Measurements from ENCODE around the gene MTG2.

MTG2 gene

DNA sequence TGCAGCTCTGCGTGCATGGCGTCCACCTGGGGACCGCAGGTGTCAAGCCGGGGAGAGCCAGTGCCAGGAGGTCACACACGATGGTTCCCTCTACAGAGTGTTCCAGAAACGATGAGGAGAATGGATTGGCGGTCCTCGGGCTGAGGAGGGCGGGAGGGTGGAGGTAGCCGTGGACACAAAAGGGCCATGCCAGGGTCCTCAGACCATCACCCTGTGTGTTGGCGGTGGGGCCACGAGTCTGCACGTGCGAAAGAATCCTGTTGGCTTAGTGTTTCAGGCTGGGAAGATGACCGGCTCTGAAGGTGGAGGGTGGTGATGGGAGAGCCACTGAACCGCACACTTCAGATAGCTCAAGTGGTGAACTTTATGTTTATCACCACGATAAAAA is 23.6 kb downstream of the MTG2 start:
- DNase-seq: no peak

- DNase-seq: no peak
Observed at GRCh38 chr20:62208061-62208794, 25.4 kb downstream of the MTG2 start.

DNA sequence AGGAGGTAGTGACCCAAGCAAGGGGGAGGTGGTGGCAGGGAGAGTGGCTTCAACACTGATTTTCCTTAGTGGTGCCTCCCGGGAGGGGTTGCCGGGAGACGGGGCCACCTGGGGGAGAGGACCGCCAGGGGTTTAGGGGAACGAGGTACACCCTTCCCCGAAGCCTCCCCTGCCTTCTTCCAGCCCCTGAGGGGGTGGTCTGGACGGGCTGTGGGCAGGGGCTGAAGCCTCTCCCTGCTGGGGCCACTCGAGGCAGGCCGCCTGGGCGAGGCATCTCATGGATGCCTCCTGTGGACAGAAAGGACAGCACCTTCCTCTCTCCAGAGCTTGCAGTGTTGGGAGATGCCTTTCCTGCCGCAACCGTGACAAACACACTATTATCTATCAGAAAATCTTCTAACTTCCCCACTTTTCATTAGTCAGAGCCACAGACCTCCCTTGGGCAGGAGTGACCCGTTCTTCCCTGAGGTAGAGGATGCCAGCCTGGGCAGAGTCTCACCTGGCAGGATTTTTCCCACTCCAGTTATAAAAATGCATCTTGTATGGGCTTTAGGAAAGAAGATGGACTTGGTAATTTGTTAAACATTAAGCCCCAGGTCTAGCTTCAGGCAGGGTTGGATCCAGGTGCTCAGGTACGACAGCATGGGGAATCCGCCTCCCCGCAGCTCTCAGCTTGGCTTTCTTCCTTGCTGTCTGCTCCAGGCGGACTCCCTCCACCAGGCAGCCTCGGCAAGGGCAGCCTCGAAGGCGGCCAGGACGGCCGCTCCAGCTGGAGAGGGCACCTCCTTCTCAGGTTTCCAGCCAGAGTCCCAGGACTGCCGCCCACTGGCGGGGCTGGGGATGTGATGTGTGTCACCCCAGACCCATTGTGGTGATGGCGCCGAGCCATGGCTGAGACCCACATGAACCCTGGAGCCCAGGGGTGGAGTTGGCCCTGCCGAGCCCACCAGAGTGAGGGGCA is 26.2 kb downstream of the MTG2 start:
- DNase-seq: no peak

DNA sequence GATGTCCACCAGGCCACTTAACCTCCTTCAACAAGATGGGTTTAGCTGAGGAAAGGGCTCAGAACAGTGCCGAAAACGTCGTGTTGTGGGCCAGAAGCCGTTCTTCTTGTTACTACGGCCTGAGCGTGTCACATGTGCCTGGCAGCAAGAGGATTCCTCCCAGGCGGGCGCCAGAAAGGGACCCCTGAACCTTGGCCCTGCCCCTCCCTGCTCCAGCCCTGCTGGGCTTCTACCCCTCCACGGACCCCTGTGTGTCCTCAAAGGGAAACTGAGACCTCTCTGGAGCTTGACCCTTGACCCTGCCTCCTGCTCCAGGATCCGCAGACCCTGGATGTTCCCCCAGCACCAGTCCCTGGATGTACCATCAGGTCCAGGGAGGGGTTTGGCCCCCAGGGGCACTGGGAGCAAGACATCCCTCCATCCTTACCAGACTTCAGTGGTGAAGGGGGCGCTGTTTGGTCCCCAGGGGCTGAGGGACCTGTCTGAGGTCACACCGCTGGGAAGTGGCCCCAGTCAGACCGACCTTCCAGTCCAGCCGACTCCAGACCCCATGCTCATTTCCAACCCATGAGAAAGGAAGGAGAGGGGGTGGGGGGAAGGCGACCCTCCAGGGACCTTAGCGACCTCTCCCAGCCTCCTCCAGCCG is 27.1 kb downstream of the MTG2 start:
- no peak for DNase-seq

DNA sequence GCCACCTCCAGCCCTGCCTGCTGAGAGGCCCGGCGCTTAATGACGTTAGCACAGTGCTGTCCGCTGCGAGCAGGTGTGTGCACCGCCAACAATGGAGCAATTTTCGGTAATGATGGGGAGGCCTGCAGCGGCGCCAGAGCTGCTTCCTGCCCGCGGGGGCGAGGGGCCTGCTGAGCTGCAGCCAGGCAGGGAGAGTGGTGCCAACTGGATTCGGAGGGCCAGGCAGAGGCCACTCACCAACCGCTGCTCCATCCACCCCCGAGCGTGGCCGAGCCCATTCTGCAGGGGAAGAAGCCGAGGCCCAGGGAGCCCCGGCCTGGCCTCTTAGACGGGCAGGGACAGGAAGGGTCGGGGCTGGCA is 27.6 kb downstream of the MTG2 start:
- DNase-seq: no peak

GRCh38 chr20:62211216-62211615 is 28.4 kb downstream of the MTG2 start:
- DNase-seq: no peak

DNA sequence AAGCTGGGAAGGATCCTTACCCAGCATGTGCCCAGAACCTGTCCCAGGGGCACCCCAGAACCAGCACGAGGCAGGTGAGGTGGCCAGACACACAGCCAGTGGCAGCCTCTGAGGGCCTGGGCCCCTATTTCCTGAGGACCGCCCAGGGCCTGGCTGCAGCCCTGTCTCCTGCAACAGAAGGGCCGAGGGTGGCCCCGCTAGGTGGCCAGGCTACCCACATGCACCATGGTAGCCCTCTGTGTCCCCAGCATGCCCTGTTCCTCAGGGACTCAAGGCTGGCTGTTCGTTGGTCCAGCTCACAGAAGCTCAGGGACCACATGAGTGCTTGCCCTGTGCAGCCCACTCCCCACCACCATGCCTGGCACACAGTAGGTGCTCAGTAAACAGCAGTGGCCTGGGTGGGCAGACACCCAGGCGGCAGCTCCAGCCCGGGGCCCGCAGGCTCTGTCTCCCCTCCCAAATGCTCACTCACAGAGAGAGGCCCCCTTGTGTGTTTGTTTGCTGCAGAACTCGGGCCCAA is 29.0 kb downstream of the MTG2 start:
- DNase-seq: no peak

GRCh38 chr20:62212299-62212698 is 29.5 kb downstream of the MTG2 start:
- DNase-seq: no peak

- no peak for DNase-seq
Observed at GRCh38 chr20:62214067-62214466, 31.2 kb downstream of the MTG2 start.

DNA sequence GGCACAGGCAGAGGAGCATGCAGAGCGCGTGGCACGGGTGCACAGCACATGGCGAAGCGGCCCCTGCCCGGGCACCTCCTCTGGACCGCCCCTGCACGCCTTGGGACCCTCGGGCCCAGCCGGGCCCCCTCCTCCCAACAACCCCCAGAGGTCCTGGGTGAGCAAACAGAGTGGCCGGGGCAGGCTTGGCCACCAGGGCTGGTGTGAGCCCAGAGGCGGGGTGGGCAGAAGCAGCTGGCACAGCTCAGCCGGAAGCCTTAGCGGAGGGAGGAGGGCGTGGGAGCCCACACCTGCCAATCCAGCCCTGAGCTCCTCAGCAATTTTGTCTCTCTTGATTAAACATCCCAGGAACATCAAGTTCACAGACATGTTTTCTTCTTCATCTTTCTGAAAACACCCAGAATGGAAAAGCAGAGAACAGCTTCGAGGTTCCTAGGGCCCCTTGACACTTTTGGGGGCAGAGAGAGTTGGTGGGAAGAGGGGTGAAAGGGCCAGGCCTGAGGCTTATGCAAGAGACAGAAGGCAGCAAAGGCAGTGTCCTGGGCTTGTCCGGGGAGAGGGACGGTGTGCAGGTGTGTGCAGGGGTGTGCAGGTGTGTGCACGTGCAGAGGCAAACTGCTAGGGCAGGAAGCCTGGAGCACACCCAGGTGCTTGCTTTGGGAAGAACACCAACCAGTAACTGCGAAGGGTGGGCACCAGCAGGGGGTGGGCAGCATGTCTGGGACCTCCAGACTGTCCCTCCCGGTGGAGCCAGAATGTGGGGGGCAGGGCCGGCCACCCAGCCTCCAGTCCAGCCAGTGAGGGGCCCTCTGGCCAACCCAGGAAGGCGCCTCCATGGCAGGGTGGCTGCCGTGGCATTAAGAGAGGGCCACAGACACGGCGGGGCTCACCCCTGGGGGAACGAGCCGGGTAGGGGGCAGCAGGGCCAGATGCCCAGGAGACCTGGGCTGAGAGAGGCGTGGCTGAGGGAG is 32.5 kb downstream of the MTG2 start:
- DNase-seq: no peak

DNA sequence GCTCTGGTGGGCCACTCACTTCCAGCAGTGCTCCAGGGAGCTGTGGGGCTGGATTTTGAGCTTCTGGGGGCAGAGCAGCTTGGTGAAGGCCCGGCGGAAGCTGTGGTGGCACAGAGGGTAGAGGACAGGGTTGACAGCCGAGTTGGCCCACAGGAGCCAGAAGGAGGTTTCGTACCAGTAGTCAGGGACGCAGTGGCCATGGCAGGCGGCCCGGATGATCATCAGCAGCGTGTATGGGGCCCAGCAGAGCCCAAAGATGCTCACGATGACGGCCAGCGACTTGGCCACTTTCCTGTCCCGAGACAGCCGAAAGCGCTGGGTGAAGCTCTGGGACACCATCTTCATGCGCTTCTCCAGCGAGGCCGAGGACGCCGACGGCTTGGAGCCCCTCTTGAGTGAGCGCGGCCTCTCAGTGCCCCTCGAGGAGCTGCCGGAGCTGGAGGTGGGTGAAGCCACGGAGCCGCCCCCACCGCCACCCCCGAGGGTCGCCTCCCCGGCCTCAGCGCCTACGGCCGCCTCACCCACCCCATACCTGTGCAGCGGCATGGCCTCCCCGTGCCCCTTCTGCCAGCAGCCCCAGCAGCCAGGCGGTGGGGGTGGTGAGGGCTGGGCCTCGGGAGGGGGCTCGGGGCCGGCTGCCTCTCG is 33.3 kb downstream of the MTG2 start:
- no peak for DNase-seq

GRCh38 chr20:62216636-62217566 is 34.1 kb downstream of the MTG2 start:
- no peak for DNase-seq

- no peak for DNase-seq
Observed at GRCh38 chr20:62217913-62218773, 35.3 kb downstream of the MTG2 start.

GRCh38 chr20:62219101-62219991 is 36.5 kb downstream of the MTG2 start:
- no peak for DNase-seq

DNA sequence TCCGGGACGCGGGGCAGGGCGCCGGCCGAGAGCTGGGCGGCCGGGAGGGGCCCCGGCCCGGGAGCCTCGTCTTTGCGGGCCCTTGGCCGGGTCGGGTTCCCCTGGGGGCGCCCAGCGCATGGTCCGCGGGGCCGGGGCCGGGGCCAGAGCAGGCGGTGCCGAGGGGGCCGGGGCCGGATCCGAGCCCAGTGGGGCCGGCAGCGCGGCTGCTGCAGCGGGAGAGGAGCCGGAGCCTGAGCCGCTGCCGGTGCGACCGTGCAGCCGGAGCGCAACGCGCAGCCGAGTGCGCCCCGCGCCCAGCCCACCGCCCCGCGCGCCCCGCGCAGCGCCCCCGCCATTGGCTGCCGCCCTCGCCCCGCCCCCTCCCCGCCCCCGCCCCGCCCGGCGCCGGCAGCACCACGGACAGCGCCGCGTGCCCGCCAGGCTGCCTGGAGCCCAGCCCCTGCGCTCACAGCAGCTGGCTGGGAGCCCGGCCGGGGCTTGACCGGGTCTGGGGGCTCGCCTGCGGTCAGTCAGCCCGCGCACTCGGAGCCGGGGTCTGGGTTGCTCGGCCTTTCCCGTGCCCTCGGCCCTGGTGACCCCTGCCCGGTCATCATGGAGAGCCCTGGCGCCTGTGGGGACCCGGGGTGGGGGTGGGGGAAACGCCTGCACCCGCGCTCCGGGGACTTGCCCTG is 37.3 kb downstream of the MTG2 start, which contains the start of gene HRH3:
Gene HRH3 (minus strand): TSS at position 287 of the 674 bp plus-strand sequence. CDS start 308 bp downstream, outside the sequence.
- no peak for DNase-seq

DNA sequence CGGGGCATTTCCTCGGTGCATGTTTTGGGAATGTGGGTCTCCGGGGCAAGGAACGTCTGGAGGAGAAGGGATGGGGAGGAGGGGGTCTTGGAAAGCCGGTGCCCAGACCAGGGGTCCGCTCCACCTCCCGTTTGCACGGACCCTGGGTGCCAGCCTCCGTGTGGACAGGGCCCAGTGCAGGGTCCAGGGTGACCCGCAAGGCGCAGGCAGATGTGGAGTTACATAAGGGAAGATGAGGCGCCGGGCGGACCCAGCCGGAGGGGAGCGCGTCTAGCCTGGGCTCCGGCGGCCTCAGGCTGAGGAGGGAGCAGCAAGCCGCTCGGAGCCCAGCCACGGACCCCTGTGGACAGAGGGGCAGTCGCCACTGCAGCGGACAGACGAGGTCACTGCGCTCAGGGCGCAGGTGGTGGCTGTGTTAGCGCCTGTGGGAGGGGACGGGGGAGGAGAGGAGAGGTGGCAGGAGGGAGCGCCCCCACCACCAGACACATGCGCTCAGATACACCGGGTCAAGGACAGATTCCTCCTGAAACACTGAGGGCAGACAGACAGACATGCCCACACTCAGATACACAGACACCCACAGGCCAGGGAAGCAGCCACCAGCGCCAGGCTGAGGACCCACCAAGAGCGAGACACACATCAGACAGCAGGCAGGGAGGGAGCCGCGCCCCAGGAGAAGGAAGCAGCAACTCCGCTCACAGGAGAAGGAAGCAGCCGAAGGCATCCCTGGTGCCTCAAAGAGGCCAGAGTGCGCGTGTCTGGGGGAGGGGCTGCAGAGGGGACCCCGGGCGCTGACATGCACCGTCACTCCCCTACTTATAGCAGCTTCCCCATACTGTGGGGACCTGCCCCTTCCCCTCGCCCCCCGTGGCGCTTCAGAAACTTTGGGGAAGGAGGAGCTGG is 38.1 kb downstream of the MTG2 start:
- no peak for DNase-seq
